ENCODE data around the gene ZNF655. TPM values are rescaled to one million over a fixed set of nuclear protein-coding genes. Genes with fewer than 3 reads are reported as not detected.

The ZNF655 gene
- total RNA-seq = 36.0 and 51.3 TPM in 2 replicates

GRCh38 chr7:99558306-99559174 lies at the start of gene ZNF655:
TSS of gene ZNF655 (plus strand) at chr7:99558642. CDS start at chr7:99560560, 1,918 bp downstream.

GRCh38 chr7:99551767-99552463 lies 6.5 kb upstream of the ZNF655 start, which contains the start of gene FAM200A:
TSS of gene FAM200A (minus strand) at chr7:99552114. CDS start at chr7:99548407, 3,707 bp downstream.

GRCh38 chr7:99597762-99598501 lies 39.5 kb downstream of the ZNF655 start, which contains the start of gene TMEM225B:
TSS of gene TMEM225B (plus strand) at chr7:99598267. CDS start at chr7:99604389, 6,122 bp downstream.

GRCh38 chr7:99616359-99617191 lies 58.1 kb downstream of the ZNF655 start, which contains the start of gene ZSCAN25:
TSS of gene ZSCAN25 (plus strand) at chr7:99616946. CDS start at chr7:99619607, 2,661 bp downstream.

Other genes with a start within 250 kb of the ZNF655 start
- gene ARPC1A, start 232.7 kb upstream of the ZNF655 start, total RNA-seq = 80.8 and 88.4 TPM in 2 replicates
- gene ARPC1B, start 183.9 kb upstream of the ZNF655 start, total RNA-seq = 364 and 380 TPM in 2 replicates
- 64.9 and 77.7 TPM in 2 replicates for gene PDAP1, start 150.0 kb upstream of the ZNF655 start, total RNA-seq
- gene BUD31, start 149.7 kb upstream of the ZNF655 start, total RNA-seq = 71.8 and 77.4 TPM in 2 replicates
- 3.9 and 6.7 TPM in 2 replicates for gene PTCD1, start 119.8 kb upstream of the ZNF655 start, total RNA-seq
- gene CPSF4, start 119.7 kb upstream of the ZNF655 start, total RNA-seq = 14.2 and 29.7 TPM in 2 replicates
- 1,347 and 1,860 TPM in 2 replicates for gene ATP5MF, start 92.5 kb upstream of the ZNF655 start, total RNA-seq
- 1.0 and 1.8 TPM in 2 replicates for gene ZNF789, start 85.8 kb upstream of the ZNF655 start, total RNA-seq
- 15.4 and 18.4 TPM in 2 replicates for gene ZNF394, start 58.4 kb upstream of the ZNF655 start, total RNA-seq
- 5.7 and 5.9 TPM in 2 replicates for gene ZKSCAN5, start 54.0 kb upstream of the ZNF655 start, total RNA-seq
- gene FAM200A, start 6.5 kb upstream of the ZNF655 start, total RNA-seq = 3.6 and 4.9 TPM in 2 replicates
- 0.87 TPM in 1 of 2 replicates, not detected in the other for gene TMEM225B, start 39.6 kb downstream of the ZNF655 start, total RNA-seq
- 6.1 and 6.3 TPM in 2 replicates for gene ZSCAN25, start 58.3 kb downstream of the ZNF655 start, total RNA-seq
- gene CYP3A5, start 121.4 kb downstream of the ZNF655 start, total RNA-seq = not detected in 2 replicates
- not detected in 2 replicates for gene CYP3A7, start 176.6 kb downstream of the ZNF655 start, total RNA-seq
- not detected in 2 replicates for gene CYP3A4, start 225.5 kb downstream of the ZNF655 start, total RNA-seq

Data from cardiac ventricle fibroblast (primary cell).